Natural killer cell treated with Interleukin-12 subunit alpha and Interleukin-12 subunit beta and Interleukin-15 and Interleukin-18, amount 100 ng/mL, for 72 hours (primary cell): ENCODE data around the gene BTNL9. TPM values are rescaled to one million over a fixed set of nuclear protein-coding genes. Genes with fewer than 3 reads are reported as not detected.

ENCODE experiments used
- ATAC-seq, 2 donors: fragments of 150-1000 bp; cut with Tn5 transposase in 1 of 2; sonication (Bioruptor Pico), chemical (Tn5 transposase) in 1 of 2; 2 replicates each; pipeline ENCODE4 v1.10.0; 2021
- DNase-seq: peaks from one replicate; pipeline ENCODE4 v3.0.0; 2022; ENCODE audit warnings: low spot score
- H3K27ac Mint-ChIP-seq, 2 donors: 1 replicate in 1 of 2; 2 replicates in 1 of 2; pipeline ENCODE4 v1.8.0; 2022; ENCODE audit warnings: mixed read lengths in 2 of 2, mild to moderate bottlenecking in 1 of 2, moderate library complexity in 1 of 2
- H3K27me3 Mint-ChIP-seq, 2 donors: 1 replicate in 1 of 2; 2 replicates in 1 of 2; pipeline ENCODE4 v1.8.0; 2022; ENCODE audit warnings: mixed read lengths in 2 of 2
- H3K36me3 Mint-ChIP-seq: one replicate; pipeline ENCODE4 v1.8.0; 2022; ENCODE audit warnings: mixed read lengths
- H3K4me1 Mint-ChIP-seq, 2 donors: 1 replicate in 1 of 2; 2 replicates in 1 of 2; pipeline ENCODE4 v1.8.0; 2022; ENCODE audit warnings: low read depth in 2 of 2, mixed read lengths in 2 of 2, mild to moderate bottlenecking in 1 of 2
- H3K4me3 Mint-ChIP-seq: one replicate; pipeline ENCODE4 v1.8.0; 2022; ENCODE audit warnings: mixed read lengths
- H3K9me3 Mint-ChIP-seq: 2 replicates; pipeline ENCODE4 v1.8.0; 2022; ENCODE audit warnings: mixed read lengths
- total RNA-seq, 2 donors: library from RNA; stranded (reverse); gene quantifications; one replicate each; pipeline ENCODE4 v1.2.3, GENCODE V29; 2022

The BTNL9 gene
- total RNA-seq, 2 donors from 2014 or later = not detected

- Mint-ChIP-seq H3K27me3 (peaks cover 55 to 70% of the 10 kb centered on the region in 2 donors), H3K36me3 (no peaks in the 10 kb centered on the region), H3K4me1 (peaks cover 0 to 3% of the 10 kb centered on the region in 2 donors), H3K27ac (no peak overlapping the region), H3K4me3 (no peak overlapping the region), H3K9me3 (no peaks in the 10 kb centered on the region)
- no peak for ATAC-seq
- DNase-seq = no peak
These were observed 20.1 kb downstream of the BTNL9 start for GRCh38 chr5:181060231-181060590.

- DNase-seq (no peak), ATAC-seq (no peak)
- no peaks in the 10 kb centered on the region for H3K9me3 Mint-ChIP-seq
- H3K27ac Mint-ChIP-seq = no peak overlapping the region
- peaks cover 58 to 70% of the 10 kb centered on the region in 2 donors for H3K27me3 Mint-ChIP-seq
- H3K4me3 Mint-ChIP-seq = no peak overlapping the region
- H3K4me1 Mint-ChIP-seq = peaks cover 0 to 3% of the 10 kb centered on the region in 2 donors
- H3K36me3 Mint-ChIP-seq = no peaks in the 10 kb centered on the region
These were observed 20.9 kb downstream of the BTNL9 start for GRCh38 chr5:181060924-181061323.

- H3K4me1 Mint-ChIP-seq = peaks cover 0 to 3% of the 10 kb centered on the region in 2 donors
- ATAC-seq = no peak
- no peak overlapping the region for H3K4me3 Mint-ChIP-seq
- DNase-seq = no peak
- no peaks in the 10 kb centered on the region for H3K36me3 Mint-ChIP-seq
- H3K27me3 Mint-ChIP-seq = peaks cover 58 to 70% of the 10 kb centered on the region in 2 donors
- no peak overlapping the region for H3K27ac Mint-ChIP-seq
- H3K9me3 Mint-ChIP-seq = no peaks in the 10 kb centered on the region
These were observed 21.6 kb downstream of the BTNL9 start for GRCh38 chr5:181061645-181062044.

- Mint-ChIP-seq H3K4me3 (no peak overlapping the region), H3K4me1 (peaks cover 0 to 3% of the 10 kb centered on the region in 2 donors), H3K27ac (no peak overlapping the region), H3K9me3 (no peaks in the 10 kb centered on the region), H3K27me3 (peaks cover 59 to 67% of the 10 kb centered on the region in 2 donors), H3K36me3 (no peaks in the 10 kb centered on the region)
- ATAC-seq = no peak
- no peak for DNase-seq
These were observed 22.6 kb downstream of the BTNL9 start for GRCh38 chr5:181062631-181063030.

GRCh38 chr5:181063514-181063913, 23.4 kb downstream of the BTNL9 start:
- no peaks in the 10 kb centered on the region for H3K9me3 Mint-ChIP-seq
- ATAC-seq = no peak

GRCh38 chr5:181064987-181065386, 24.9 kb downstream of the BTNL9 start:
- Mint-ChIP-seq H3K27ac (no peak overlapping the region), H3K36me3 (no peaks in the 10 kb centered on the region), H3K4me3 (no peak overlapping the region), H3K27me3 (peaks cover 67 to 70% of the 10 kb centered on the region in 2 donors), H3K9me3 (no peaks in the 10 kb centered on the region), H3K4me1 (no peaks in the 10 kb centered on the region)
- DNase-seq (no peak), ATAC-seq (no peak)

More at GRCh38 chr5:181063514-181063913, 23.4 kb downstream of the BTNL9 start:
- Mint-ChIP-seq H3K4me1 (no peaks in the 10 kb centered on the region), H3K36me3 (no peaks in the 10 kb centered on the region), H3K27me3 (peaks cover 60 to 67% of the 10 kb centered on the region in 2 donors), H3K27ac (no peak overlapping the region), H3K4me3 (no peak overlapping the region)
- no peak for DNase-seq

- Mint-ChIP-seq H3K36me3 (no peaks in the 10 kb centered on the region), H3K9me3 (no peaks in the 10 kb centered on the region), H3K27ac (no peak overlapping the region), H3K4me3 (no peak overlapping the region), H3K27me3 (peaks cover 50 to 64% of the 10 kb centered on the region in 2 donors), H3K4me1 (no peaks in the 10 kb centered on the region)
- DNase-seq = no peak
- peak in 1 of 2 donors; percentile 43 for ATAC-seq
These were observed 29.9 kb downstream of the BTNL9 start for GRCh38 chr5:181069767-181070491.

GRCh38 chr5:181070523-181070922, 30.5 kb downstream of the BTNL9 start:
- no peak overlapping the region for H3K4me3 Mint-ChIP-seq
- H3K9me3 Mint-ChIP-seq = no peaks in the 10 kb centered on the region
- no peak for ATAC-seq
- peaks cover 52 to 69% of the 10 kb centered on the region in 2 donors for H3K27me3 Mint-ChIP-seq
- H3K4me1 Mint-ChIP-seq = no peaks in the 10 kb centered on the region
- no peak for DNase-seq
- no peaks in the 10 kb centered on the region for H3K36me3 Mint-ChIP-seq
- no peak overlapping the region for H3K27ac Mint-ChIP-seq

- H3K4me1 Mint-ChIP-seq = no peaks in the 10 kb centered on the region
These were observed 31.2 kb downstream of the BTNL9 start for GRCh38 chr5:181071257-181071656.

GRCh38 chr5:181076920-181077319, 36.9 kb downstream of the BTNL9 start:
- Mint-ChIP-seq H3K27me3 (peaks cover 28 to 62% of the 10 kb centered on the region in 2 donors), H3K27ac (no peak overlapping the region), H3K36me3 (no peaks in the 10 kb centered on the region), H3K9me3 (no peaks in the 10 kb centered on the region), H3K4me1 (no peaks in the 10 kb centered on the region), H3K4me3 (no peak overlapping the region)
- DNase-seq (no peak), ATAC-seq (no peak)

More at GRCh38 chr5:181071257-181071656, 31.2 kb downstream of the BTNL9 start:
- Mint-ChIP-seq H3K27ac (no peak overlapping the region), H3K27me3 (peaks cover 50 to 63% of the 10 kb centered on the region in 2 donors), H3K36me3 (no peaks in the 10 kb centered on the region), H3K9me3 (no peaks in the 10 kb centered on the region), H3K4me3 (no peak overlapping the region)
- ATAC-seq (no peak), DNase-seq (no peak)

- Mint-ChIP-seq H3K9me3 (no peaks in the 10 kb centered on the region), H3K36me3 (no peaks in the 10 kb centered on the region), H3K27ac (no peak overlapping the region), H3K4me3 (no peak overlapping the region), H3K4me1 (no peaks in the 10 kb centered on the region), H3K27me3 (peaks cover 40 to 75% of the 10 kb centered on the region in 2 donors)
- DNase-seq (no peak), ATAC-seq (no peak)
These were observed 41.9 kb downstream of the BTNL9 start for GRCh38 chr5:181081989-181082388.

- H3K36me3 Mint-ChIP-seq = no peaks in the 10 kb centered on the region
- no peaks in the 10 kb centered on the region for H3K4me1 Mint-ChIP-seq
- ATAC-seq = peak in 1 of 2 donors; percentile 17
- no peak for DNase-seq
- no peaks in the 10 kb centered on the region for H3K9me3 Mint-ChIP-seq
- no peak overlapping the region for H3K4me3 Mint-ChIP-seq
- no peak overlapping the region for H3K27ac Mint-ChIP-seq
- H3K27me3 Mint-ChIP-seq = peaks cover 41 to 54% of the 10 kb centered on the region in 2 donors
These were observed 44.6 kb downstream of the BTNL9 start for GRCh38 chr5:181084621-181085195.

- ATAC-seq = peak in 1 of 2 donors; percentile 30
- no peak for DNase-seq
- Mint-ChIP-seq H3K4me1 (no peaks in the 10 kb centered on the region), H3K27me3 (peaks cover 39 to 48% of the 10 kb centered on the region in 2 donors), H3K9me3 (no peaks in the 10 kb centered on the region), H3K36me3 (no peaks in the 10 kb centered on the region), H3K4me3 (no peak overlapping the region), H3K27ac (no peak overlapping the region)
These were observed 46.2 kb downstream of the BTNL9 start for GRCh38 chr5:181086026-181086883.

GRCh38 chr5:181086884-181087205, 46.8 kb downstream of the BTNL9 start:
- H3K4me1 Mint-ChIP-seq = no peaks in the 10 kb centered on the region
- no peak for DNase-seq
- no peaks in the 10 kb centered on the region for H3K9me3 Mint-ChIP-seq
- no peaks in the 10 kb centered on the region for H3K36me3 Mint-ChIP-seq
- no peak overlapping the region for H3K27ac Mint-ChIP-seq
- ATAC-seq = no peak
- peaks cover 35 to 43% of the 10 kb centered on the region in 2 donors for H3K27me3 Mint-ChIP-seq
- H3K4me3 Mint-ChIP-seq = no peak overlapping the region
